Stomach (tissue), 4 donors: ENCODE results near the gene DCN.

Experiments
- EP300 ChIP-seq: sonication (generic); formaldehyde crosslinking; IDR thresholded peaks from one replicate; pipeline ENCODE4 v1.6.1; 2017; ENCODE audit warnings: antibody characterized with exemption
- POLR2A ChIP-seq, 4 donors: fragments of 450-650 bp; IDR thresholded peaks; one replicate each; pipeline ENCODE4 v1.6.1; 2016; ENCODE audit warnings: antibody characterized with exemption in 4 of 4, control low read depth in 2 of 4, mild to moderate bottlenecking in 1 of 4, moderate library complexity in 1 of 4
- TF ChIP-seq, protein P1 (sequence below), 7 experiments: fragments of 450-650 bp in 4 of 7; fragments of 200-600 bp in 3 of 7; sonication (generic) in 3 of 7; IDR thresholded peaks; one replicate each; pipeline ENCODE4 v1.5.1; 2016 to 2019; ENCODE audit warnings: antibody characterized with exemption in 7 of 7, control low read depth in 2 of 7, mild to moderate bottlenecking in 1 of 7

GRCh38 chr12:91138337-91138920 is 44.2 kb downstream of the DCN start:
- TF ChIP-seq POLR2A (IDR thresholded peaks at IDR 0.05) (no peak), EP300 (no peak)
- TF ChIP-seq, protein P1, sequence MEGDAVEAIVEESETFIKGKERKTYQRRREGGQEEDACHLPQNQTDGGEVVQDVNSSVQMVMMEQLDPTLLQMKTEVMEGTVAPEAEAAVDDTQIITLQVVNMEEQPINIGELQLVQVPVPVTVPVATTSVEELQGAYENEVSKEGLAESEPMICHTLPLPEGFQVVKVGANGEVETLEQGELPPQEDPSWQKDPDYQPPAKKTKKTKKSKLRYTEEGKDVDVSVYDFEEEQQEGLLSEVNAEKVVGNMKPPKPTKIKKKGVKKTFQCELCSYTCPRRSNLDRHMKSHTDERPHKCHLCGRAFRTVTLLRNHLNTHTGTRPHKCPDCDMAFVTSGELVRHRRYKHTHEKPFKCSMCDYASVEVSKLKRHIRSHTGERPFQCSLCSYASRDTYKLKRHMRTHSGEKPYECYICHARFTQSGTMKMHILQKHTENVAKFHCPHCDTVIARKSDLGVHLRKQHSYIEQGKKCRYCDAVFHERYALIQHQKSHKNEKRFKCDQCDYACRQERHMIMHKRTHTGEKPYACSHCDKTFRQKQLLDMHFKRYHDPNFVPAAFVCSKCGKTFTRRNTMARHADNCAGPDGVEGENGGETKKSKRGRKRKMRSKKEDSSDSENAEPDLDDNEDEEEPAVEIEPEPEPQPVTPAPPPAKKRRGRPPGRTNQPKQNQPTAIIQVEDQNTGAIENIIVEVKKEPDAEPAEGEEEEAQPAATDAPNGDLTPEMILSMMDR (IDR thresholded peaks at IDR 0.05) = no peak
